HepG2 (cell line): ENCODE measurements around the gene SIT1. TPM values are rescaled to one million over a fixed set of nuclear protein-coding genes. Genes with fewer than 3 reads are reported as not detected.
A peak's percentile ranks its signal among the peaks of the same experiment; 100 is the strongest.

ENCODE experiments used
- ATF3 ChIP-seq: sonication (generic); formaldehyde crosslinking; IDR thresholded peaks from 2 replicates; pipeline ENCODE4 v1.4.0; 2020; ENCODE audit warnings: missing genetic modification reagents
- BCLAF1 ChIP-seq: fragments of 450-650 bp; IDR thresholded peaks from 2 replicates; pipeline ENCODE4 v1.6.1; 2017; ENCODE audit warnings: mild to moderate bottlenecking
- EEA1 ChIP-seq: sonication (generic); formaldehyde crosslinking; IDR thresholded peaks from 2 replicates; pipeline ENCODE4 v1.5.1; 2020; ENCODE audit warnings: mild to moderate bottlenecking, missing genetic modification reagents, borderline replicate concordance
- ETV5 ChIP-seq: IDR thresholded peaks from 2 replicates; pipeline ENCODE4 v1.6.1; 2018; ENCODE audit warnings: missing biosample characterization, missing genetic modification reagents, inconsistent platforms, borderline replicate concordance
- HNF1B ChIP-seq: sonication (generic); formaldehyde crosslinking; IDR thresholded peaks from 2 replicates; pipeline ENCODE4 v1.5.1; 2020; ENCODE audit warnings: mild to moderate bottlenecking, moderate library complexity, missing genetic modification reagents
- JUND ChIP-seq: sonication (generic); formaldehyde crosslinking; IDR thresholded peaks from 2 replicates; pipeline ENCODE4 v1.8.0; 2022; ENCODE audit warnings: mild to moderate bottlenecking, missing genetic modification reagents
- MTERF4 ChIP-seq: sonication (generic); formaldehyde crosslinking; IDR thresholded peaks from 2 replicates; pipeline ENCODE4 v1.8.0; 2023; ENCODE audit warnings: mild to moderate bottlenecking, missing genetic modification reagents
- NONO ChIP-seq, 2 experiments: fragments of 450-650 bp in 1 of 2; sonication (generic) in 1 of 2; formaldehyde crosslinking in 1 of 2; IDR thresholded peaks in 1 of 2; conservative IDR thresholded peaks in 1 of 2; 2 replicates each; pipeline versions ENCODE4 v1.6.1 to v1.8.0; 2017 to 2022; ENCODE audit warnings: mild to moderate bottlenecking in 1 of 2, missing genetic modification reagents in 1 of 2, moderate library complexity in 1 of 2
- PHF20 ChIP-seq: sonication (generic); formaldehyde crosslinking; IDR thresholded peaks from 2 replicates; pipeline ENCODE4 v1.5.0; 2020; ENCODE audit warnings: mild to moderate bottlenecking, missing genetic modification reagents
- ZNF547 ChIP-seq: sonication (generic); formaldehyde crosslinking; IDR thresholded peaks from 2 replicates; pipeline ENCODE4 v1.5.1; 2020; ENCODE audit warnings: mild to moderate bottlenecking, missing genetic modification reagents
- ZSCAN9 ChIP-seq: IDR thresholded peaks from 2 replicates; pipeline ENCODE4 v1.6.1; 2016; ENCODE audit warnings: borderline replicate concordance
- polyA plus RNA-seq, 8 experiments: library from polyadenylated mRNA; depleted of rRNA in 3 of 8; stranded (reverse) in 7 of 8; unstranded in 1 of 8; fragments of >200 nt; fragmentation: Illumina TruSeq in 4 of 8; extraction: Trizol in 4 of 8; gene quantifications; 2 replicates each; pipeline versions ENCODE4 v1.2.1 to v1.2.3, GENCODE V29; 2011 to 2016; ENCODE audit warnings: low read depth in 4 of 8, missing spikeins in 1 of 8, mixed read lengths in 1 of 8; ENCODE audit not compliant: insufficient read depth in 1 of 8
- total RNA-seq, 5 experiments: library from RNA; depleted of rRNA; stranded (reverse); fragments of >200 nt; fragmentation: Illumina TruSeq; extraction: Trizol; gene quantifications; 2 replicates each; pipeline ENCODE4 v1.2.3, GENCODE V29; 2016; ENCODE audit warnings: low read depth in 1 of 5
- TF ChIP-seq, protein P1 (sequence below): sonication (generic); formaldehyde crosslinking; IDR thresholded peaks from 2 replicates; pipeline ENCODE4 v1.4.0; 2020; ENCODE audit warnings: missing genetic modification reagents, borderline replicate concordance
- TF ChIP-seq, protein P2 (sequence below): sonication (generic); formaldehyde crosslinking; IDR thresholded peaks from 2 replicates; pipeline ENCODE4 v1.5.1; 2020; ENCODE audit warnings: mild to moderate bottlenecking, missing genetic modification reagents

The SIT1 gene
- total and polyA plus RNA-seq, 2 of the 13 experiments (the other 11 are each of a cell fraction or from before 2014, with no cell fraction given): 0.09 to 6.7 TPM

- TF ChIP-seq, protein P1, sequence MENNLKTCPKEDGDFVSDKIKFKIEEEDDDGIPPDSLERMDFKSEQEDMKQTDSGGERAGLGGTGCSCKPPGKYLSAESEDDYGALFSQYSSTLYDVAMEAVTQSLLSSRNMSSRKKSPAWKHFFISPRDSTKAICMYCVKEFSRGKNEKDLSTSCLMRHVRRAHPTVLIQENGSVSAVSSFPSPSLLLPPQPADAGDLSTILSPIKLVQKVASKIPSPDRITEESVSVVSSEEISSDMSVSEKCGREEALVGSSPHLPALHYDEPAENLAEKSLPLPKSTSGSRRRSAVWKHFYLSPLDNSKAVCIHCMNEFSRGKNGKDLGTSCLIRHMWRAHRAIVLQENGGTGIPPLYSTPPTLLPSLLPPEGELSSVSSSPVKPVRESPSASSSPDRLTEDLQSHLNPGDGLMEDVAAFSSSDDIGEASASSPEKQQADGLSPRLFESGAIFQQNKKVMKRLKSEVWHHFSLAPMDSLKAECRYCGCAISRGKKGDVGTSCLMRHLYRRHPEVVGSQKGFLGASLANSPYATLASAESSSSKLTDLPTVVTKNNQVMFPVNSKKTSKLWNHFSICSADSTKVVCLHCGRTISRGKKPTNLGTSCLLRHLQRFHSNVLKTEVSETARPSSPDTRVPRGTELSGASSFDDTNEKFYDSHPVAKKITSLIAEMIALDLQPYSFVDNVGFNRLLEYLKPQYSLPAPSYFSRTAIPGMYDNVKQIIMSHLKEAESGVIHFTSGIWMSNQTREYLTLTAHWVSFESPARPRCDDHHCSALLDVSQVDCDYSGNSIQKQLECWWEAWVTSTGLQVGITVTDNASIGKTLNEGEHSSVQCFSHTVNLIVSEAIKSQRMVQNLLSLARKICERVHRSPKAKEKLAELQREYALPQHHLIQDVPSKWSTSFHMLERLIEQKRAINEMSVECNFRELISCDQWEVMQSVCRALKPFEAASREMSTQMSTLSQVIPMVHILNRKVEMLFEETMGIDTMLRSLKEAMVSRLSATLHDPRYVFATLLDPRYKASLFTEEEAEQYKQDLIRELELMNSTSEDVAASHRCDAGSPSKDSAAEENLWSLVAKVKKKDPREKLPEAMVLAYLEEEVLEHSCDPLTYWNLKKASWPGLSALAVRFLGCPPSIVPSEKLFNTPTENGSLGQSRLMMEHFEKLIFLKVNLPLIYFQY: no peak
- TF ChIP-seq MTERF4 (CRISPR knock-in tag) (no peak), ATF3 (CRISPR knock-in tag) (no peak), PHF20 (CRISPR knock-in tag) (no peak), NONO (IDR thresholded peaks at IDR 0.05) (no peak), NONO (CRISPR knock-in tag; conservative IDR thresholded peaks at IDR 0.05) (0 out of 2 replicates have a peak, but pooled peaks have one; percentile 39), ZNF547 (no peak), EEA1 (CRISPR knock-in tag) (no peak), ETV5 (CRISPR knock-in tag) (peak; percentile 78), BCLAF1 (no peak), JUND (CRISPR knock-in tag) (no peak), ZSCAN9 (no peak; the same call in 1 of the 2 replicates), HNF1B (peak; percentile 23; the same call in 1 of the 2 replicates)
- TF ChIP-seq, protein P2, sequence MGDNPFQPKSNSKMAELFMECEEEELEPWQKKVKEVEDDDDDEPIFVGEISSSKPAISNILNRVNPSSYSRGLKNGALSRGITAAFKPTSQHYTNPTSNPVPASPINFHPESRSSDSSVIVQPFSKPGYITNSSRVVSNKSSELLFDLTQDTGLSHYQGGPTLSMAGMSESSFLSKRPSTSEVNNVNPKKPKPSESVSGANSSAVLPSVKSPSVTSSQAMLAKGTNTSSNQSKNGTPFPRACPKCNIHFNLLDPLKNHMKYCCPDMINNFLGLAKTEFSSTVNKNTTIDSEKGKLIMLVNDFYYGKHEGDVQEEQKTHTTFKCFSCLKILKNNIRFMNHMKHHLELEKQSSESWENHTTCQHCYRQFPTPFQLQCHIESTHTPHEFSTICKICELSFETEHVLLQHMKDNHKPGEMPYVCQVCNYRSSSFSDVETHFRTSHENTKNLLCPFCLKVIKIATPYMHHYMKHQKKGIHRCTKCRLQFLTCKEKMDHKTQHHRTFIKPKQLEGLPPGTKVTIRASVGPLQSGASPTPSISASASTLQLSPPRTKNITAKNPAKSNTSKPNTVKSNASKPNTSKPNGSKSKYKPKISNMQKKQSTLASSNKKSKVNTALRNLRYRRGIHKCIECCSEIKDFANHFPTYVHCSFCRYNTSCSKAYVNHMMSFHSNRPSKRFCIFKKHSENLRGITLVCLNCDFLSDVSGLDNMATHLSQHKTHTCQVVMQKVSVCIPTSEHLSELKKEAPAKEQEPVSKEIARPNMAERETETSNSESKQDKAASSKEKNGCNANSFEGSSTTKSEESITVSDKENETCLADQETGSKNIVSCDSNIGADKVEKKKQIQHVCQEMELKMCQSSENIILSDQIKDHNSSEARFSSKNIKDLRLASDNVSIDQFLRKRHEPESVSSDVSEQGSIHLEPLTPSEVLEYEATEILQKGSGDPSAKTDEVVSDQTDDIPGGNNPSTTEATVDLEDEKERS: no peak
Measured at GRCh38 chr9:35669331-35670145, 18.8 kb upstream of the SIT1 start (continued).
